Heart left ventricle (tissue), 13 donors: ENCODE measurements around the gene FAM83E.

Experiments
- POLR2A ChIP-seq, 2 donors: fragments of 450-650 bp; IDR thresholded peaks; one replicate each; pipeline ENCODE4 v1.6.1; 2017; ENCODE audit warnings: antibody characterized with exemption in 2 of 2, mild to moderate bottlenecking in 2 of 2, moderate library complexity in 2 of 2
- TF ChIP-seq, protein P1 (sequence below), 12 donors: fragments of 200-600 bp; sonication (generic) in 4 of 12; IDR thresholded peaks; one replicate each; pipeline versions ENCODE4 v1.5.0 to v1.8.0; 2018 to 2022; ENCODE audit warnings: antibody characterized with exemption in 12 of 12, mild to moderate bottlenecking in 5 of 12
- donor health status: ischemic (EF 13 %, LVEDD 7.1; RV severe dilation, severe dysfunction).
- donor health status: DM: no; HTN: yes; CAD: no.
- donor health status: DM: no; HTN: no; CAD: no.
- donor health status: ischemic (EF 25% LVEDD 6.9; RV normal size, moderate dysfunction).
- donor health status: ischemic (EF 25% LVEDD 5.7; RV mildly dilated, moderate dysfunction).
- donor health status: ischemic (EF 35%, LVEDD 5.7; RV mildly dilated, moderate dysfunction).
- donor health status: nonischemic (EF 11% LVEDD 7.7; RV severe dilation, severe dysfunction).
- donor health status: DM: yes; HTN: yes; CAD: no.
- donor health status: PGD.
- donor health status: ischemic (EF 29% LVEDD 5.4; RV normal size, mild dysfunction).
- donor health status: nonischemic (EF 23%, LVEDD 6.1; RV moderate dilation, normal function).

DNA sequence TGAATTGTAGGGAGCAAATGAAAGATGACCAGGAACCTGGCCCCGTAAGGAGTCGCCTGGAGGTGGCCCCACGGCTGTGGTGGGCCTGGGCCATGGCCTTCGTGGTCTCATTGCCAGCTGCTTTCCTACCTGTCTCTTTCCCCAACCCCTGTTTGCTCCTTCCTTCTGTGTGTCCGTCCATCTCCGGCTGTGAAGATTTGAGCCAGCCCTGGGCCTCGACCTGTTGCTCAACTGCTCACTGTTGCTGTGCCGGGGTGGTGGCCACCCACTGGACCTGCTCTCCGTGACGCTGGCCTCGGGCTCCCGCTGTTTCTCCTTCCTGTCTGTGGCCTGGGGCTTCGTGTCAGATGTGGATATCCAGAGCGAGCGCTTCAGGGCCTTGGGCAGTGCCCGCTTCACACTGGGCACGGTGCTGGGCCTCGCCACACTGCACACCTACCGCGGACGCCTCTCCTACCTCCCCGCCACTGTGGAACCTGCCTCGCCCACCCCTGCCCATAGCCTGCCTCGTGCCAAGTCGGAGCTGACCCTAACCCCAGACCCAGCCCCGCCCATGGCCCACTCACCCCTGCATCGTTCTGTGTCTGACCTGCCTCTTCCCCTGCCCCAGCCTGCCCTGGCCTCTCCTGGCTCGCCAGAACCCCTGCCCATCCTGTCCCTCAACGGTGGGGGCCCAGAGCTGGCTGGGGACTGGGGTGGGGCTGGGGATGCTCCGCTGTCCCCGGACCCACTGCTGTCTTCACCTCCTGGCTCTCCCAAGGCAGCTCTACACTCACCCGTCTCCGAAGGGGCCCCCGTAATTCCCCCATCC lies 13.8 kb upstream of the FAM83E start:
- TF ChIP-seq, protein P1, sequence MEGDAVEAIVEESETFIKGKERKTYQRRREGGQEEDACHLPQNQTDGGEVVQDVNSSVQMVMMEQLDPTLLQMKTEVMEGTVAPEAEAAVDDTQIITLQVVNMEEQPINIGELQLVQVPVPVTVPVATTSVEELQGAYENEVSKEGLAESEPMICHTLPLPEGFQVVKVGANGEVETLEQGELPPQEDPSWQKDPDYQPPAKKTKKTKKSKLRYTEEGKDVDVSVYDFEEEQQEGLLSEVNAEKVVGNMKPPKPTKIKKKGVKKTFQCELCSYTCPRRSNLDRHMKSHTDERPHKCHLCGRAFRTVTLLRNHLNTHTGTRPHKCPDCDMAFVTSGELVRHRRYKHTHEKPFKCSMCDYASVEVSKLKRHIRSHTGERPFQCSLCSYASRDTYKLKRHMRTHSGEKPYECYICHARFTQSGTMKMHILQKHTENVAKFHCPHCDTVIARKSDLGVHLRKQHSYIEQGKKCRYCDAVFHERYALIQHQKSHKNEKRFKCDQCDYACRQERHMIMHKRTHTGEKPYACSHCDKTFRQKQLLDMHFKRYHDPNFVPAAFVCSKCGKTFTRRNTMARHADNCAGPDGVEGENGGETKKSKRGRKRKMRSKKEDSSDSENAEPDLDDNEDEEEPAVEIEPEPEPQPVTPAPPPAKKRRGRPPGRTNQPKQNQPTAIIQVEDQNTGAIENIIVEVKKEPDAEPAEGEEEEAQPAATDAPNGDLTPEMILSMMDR (IDR thresholded peaks at IDR 0.05) = no peak
- no peak for TF ChIP-seq POLR2A (IDR thresholded peaks at IDR 0.05)
